Measurements from ENCODE around the gene HOXB6.

Gene HOXB6

GRCh38 chr17:48596735-48597527 is 7.9 kb downstream of the HOXB6 start:
- Histone ChIP-seq H3K27me3 (peaks cover 100% of the 10 kb centered on the region), H3K36me3 (no peaks in the 10 kb centered on the region), H3K9me3 (no peaks in the 10 kb centered on the region), H3K4me1 (ENCODE audit: control insufficient read depth in 1 of 2, insufficient read depth in 1 of 2, low read depth in 1 of 2, low read length in 1 of 2) (peaks cover 6 to 16% of the 10 kb centered on the region in 2 experiments), H3K27ac (no peak overlapping the region), H3K4me3 (ENCODE audit: low read depth in 1 of 2, low read length in 1 of 2) (no peak overlapping the region)
- TF ChIP-seq CTCF (IDR thresholded peaks at IDR 0.05): no peak

DNA sequence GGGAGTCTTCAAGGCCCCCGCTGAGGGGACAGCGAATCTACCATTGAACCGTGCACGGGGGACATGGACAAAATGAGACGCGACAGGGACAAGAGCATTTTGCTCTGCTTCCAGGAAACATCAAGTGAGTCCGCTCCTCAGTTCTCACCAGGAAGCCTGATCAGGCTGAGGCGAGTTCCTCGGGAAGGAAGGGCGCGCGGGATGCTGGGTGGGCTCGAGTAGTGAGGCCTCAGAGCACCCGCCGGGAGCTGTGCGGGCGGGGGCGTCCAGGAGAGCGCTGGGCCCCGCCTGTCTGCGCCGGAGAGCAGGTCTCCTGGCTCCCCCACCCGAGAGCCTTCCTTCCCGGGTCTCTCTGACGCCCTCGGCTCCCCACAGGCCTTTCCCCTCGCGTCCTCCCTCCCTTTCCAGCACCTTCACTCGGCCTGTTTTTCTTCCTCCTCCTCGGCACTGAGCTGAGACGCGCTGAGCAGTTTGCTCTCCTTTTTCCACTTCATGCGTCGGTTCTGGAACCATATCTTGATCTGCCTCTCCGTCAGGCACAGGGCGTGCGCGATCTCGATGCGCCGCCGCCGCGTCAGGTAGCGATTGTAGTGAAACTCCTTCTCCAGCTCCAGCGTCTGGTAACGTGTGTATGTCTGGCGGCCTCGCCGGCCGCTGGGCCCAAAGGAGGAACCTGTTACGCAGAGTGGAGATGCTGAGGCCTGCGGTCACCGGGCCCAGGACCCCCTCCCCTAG is 8.6 kb downstream of the HOXB6 start:
- no peaks in the 10 kb centered on the region for H3K36me3 ChIP-seq
- H3K27ac ChIP-seq: no peak overlapping the region
- H3K9me3 ChIP-seq: no peaks in the 10 kb centered on the region
- no peak for TF ChIP-seq CTCF (IDR thresholded peaks at IDR 0.05)
- H3K27me3 ChIP-seq: peaks cover 100% of the 10 kb centered on the region
- H3K4me3 ChIP-seq (ENCODE audit: low read depth in 1 of 2, low read length in 1 of 2): no peak overlapping the region
- peaks cover 6 to 16% of the 10 kb centered on the region in 2 experiments for H3K4me1 ChIP-seq (ENCODE audit: control insufficient read depth in 1 of 2, insufficient read depth in 1 of 2, low read depth in 1 of 2, low read length in 1 of 2)

DNA sequence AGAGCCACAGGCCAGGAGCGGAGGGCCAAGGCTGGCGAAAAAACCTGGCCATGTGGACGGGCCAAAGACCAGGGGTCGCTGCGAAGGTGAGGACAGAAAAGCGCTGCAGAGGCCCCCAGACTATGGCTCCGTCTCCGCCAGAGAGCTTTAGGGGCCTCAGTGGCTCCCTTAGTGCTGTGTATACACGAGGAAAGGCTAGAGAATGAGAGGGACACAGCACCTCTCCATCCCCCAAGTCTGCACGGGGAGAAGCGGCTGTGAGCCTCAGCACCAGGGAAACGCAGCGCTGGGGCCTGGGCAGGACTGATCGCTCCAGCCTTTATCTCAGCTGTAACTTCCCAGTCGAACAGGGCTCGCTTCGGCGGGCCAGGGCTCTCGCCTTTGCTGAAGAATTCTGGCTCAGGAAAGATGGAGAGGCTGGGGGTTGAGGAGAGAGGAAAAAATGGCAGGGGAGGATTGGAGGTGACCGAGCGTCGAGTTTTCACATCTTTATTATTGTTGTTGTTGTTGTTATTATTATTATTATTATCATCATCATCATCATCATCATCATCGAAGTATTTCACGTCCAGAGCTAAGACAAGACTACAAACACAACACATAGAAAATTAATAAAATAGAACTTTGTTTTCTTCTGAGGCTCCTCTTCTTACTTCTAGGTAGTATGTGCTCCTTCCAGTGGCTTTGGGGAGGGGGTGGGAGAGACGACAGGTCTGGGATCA is 9.3 kb downstream of the HOXB6 start:
- Histone ChIP-seq H3K4me3 (ENCODE audit: low read depth in 1 of 2, low read length in 1 of 2) (no peak overlapping the region), H3K9me3 (no peaks in the 10 kb centered on the region), H3K36me3 (no peaks in the 10 kb centered on the region), H3K27ac (no peak overlapping the region), H3K4me1 (ENCODE audit: control insufficient read depth in 1 of 2, insufficient read depth in 1 of 2, low read depth in 1 of 2, low read length in 1 of 2) (peaks cover 6 to 16% of the 10 kb centered on the region in 2 experiments), H3K27me3 (peaks cover 100% of the 10 kb centered on the region)
- no peak for TF ChIP-seq CTCF (IDR thresholded peaks at IDR 0.05)

- no peak for TF ChIP-seq CTCF (IDR thresholded peaks at IDR 0.05)
- H3K4me3 ChIP-seq (ENCODE audit: low read depth in 1 of 2, low read length in 1 of 2): no peak overlapping the region
- H3K27me3 ChIP-seq: peaks cover 100% of the 10 kb centered on the region
- H3K9me3 ChIP-seq: no peaks in the 10 kb centered on the region
- no peaks in the 10 kb centered on the region for H3K36me3 ChIP-seq
- peaks cover 6 to 20% of the 10 kb centered on the region in 2 experiments for H3K4me1 ChIP-seq (ENCODE audit: control insufficient read depth in 1 of 2, insufficient read depth in 1 of 2, low read depth in 1 of 2, low read length in 1 of 2)
- H3K27ac ChIP-seq: no peak overlapping the region
Observed at GRCh38 chr17:48594538-48595277, 10.1 kb downstream of the HOXB6 start.
